Measurements from ENCODE around the gene NUDC. TPM values are rescaled to one million over a fixed set of nuclear protein-coding genes. Genes with fewer than 3 reads are reported as not detected.

The NUDC gene
- total and polyA plus RNA-seq, 9 of the 15 experiments (the other 6 are each of a cell fraction or from before 2014, with no cell fraction given): 9.8 to 234 (median 149) TPM

- WGBS (ENCODE audit: insufficient coverage, low coverage, missing lambda C conversion rate): 67% methylated on average over 9 of the region's 9 CpGs
- intact Hi-C loops (cut with micrococcal nuclease) (loop anchor here (2.0 kb wide), 1 partner anchor 131 kb away; no protein-coding TSS in a partner anchor), in situ Hi-C loops (cut with MboI) (no loop called here)
- ATAC-seq: no peak
- H4K20me1 ChIP-seq (replicated peaks; ENCODE audit: control insufficient read depth, insufficient read depth, low read length): no peaks in the 10 kb centered on the region
- CTCF ChIA-PET (ENCODE audit: low intra/inter-chr PET ratio): interaction anchor here (2.4 kb wide), 1 partner anchor 131 kb away, joined by 16 read pairs; no protein-coding TSS in a partner anchor
- no peak for DNase-seq (ENCODE audit: extremely low read depth in 1 of 4, low spot score in 3 of 4)
- FAIRE-seq: no peak
- no peaks in the 10 kb centered on the region for H3K9me1 ChIP-seq (ENCODE audit: control insufficient read depth, insufficient read depth, low read length)
- peaks cover 3 to 19% of the 10 kb centered on the region in 2 experiments; a peak in 4 of 5 replicates for H3K27me3 ChIP-seq (ENCODE audit: control insufficient read depth in 2 of 2, insufficient read depth in 2 of 2, low read length in 2 of 2)
- POLR2A ChIA-PET: interaction anchor here (0.6 kb wide), 1 partner anchor 32 kb away, joined by 3 read pairs; no protein-coding TSS in a partner anchor
- no peaks in the 10 kb centered on the region for H3K79me2 ChIP-seq (ENCODE audit: control insufficient read depth, insufficient read depth, low read length)
- no peak overlapping the region for H3K4me2 ChIP-seq (ENCODE audit: insufficient read depth, low read length)
- no peaks in the 10 kb centered on the region for H3K9me3 ChIP-seq (replicated peaks; ENCODE audit: control insufficient read depth, insufficient read depth, low read depth, low read length)
- H3K4me3 ChIP-seq: no peak overlapping the region
- no peak overlapping the region for H3K27ac ChIP-seq (ENCODE audit: extremely low read depth, low read depth, low read length)
- no TSS peak for BruUV-seq (replicated peaks)
- peaks cover 1 to 6% of the 10 kb centered on the region in 2 experiments; a peak in 4 of 5 replicates for H3K4me1 ChIP-seq (replicated peaks in 1 of 2; ENCODE audit: control insufficient read depth in 2 of 2, insufficient read depth in 2 of 2, low read length in 2 of 2)
- no peak overlapping the region for H3K9ac ChIP-seq (ENCODE audit: insufficient read depth in 1 of 2, low read depth in 2 of 2, low read length in 2 of 2)
- no peak overlapping the region for H2AFZ ChIP-seq (ENCODE audit: low read depth, low read length)
- no peaks in the 10 kb centered on the region for H3K36me3 ChIP-seq (ENCODE audit: control insufficient read depth, insufficient read depth, low read length)
- TF ChIP-seq NR0B1 (IDR thresholded peaks at IDR 0.05; ENCODE audit: partially characterized antibody) (no peak), FOS (IDR thresholded peaks at IDR 0.05; ENCODE audit: extremely low read depth, insufficient read length) (no peak), PHF8 (IDR thresholded peaks at IDR 0.05; ENCODE audit: borderline replicate concordance, low read length) (no peak), CCAR2 (IDR thresholded peaks at IDR 0.05; ENCODE audit: low read depth, low read length) (no peak), CAMTA2 (CRISPR knock-in tag; conservative IDR thresholded peaks at IDR 0.05) (no peak), ZNF398 (CRISPR knock-in tag; IDR thresholded peaks at IDR 0.05) (no peak), ZNF449 (CRISPR knock-in tag; IDR thresholded peaks at IDR 0.05) (no peak), ZNF639 (CRISPR knock-in tag; conservative IDR thresholded peaks at IDR 0.05 in 1 of 2, IDR thresholded peaks at IDR 0.05 in 1 of 2) (no peak), KLF6 (CRISPR knock-in tag; IDR thresholded peaks at IDR 0.05; ENCODE audit: borderline replicate concordance) (no peak), ZNF224 (CRISPR knock-in tag; IDR thresholded peaks at IDR 0.05) (no peak), ZBTB11 (CRISPR knock-in tag; IDR thresholded peaks at IDR 0.05) (no peak)
Measured at GRCh38 chr1:26965628-26966027, 44.1 kb downstream of the NUDC start.
